Measurements from ENCODE around the gene COA8. TPM values are rescaled to one million over a fixed set of nuclear protein-coding genes. Genes with fewer than 3 reads are reported as not detected.

Gene COA8
- total RNA-seq, 1 donor from 2014 or later: 25.9 TPM

DNA sequence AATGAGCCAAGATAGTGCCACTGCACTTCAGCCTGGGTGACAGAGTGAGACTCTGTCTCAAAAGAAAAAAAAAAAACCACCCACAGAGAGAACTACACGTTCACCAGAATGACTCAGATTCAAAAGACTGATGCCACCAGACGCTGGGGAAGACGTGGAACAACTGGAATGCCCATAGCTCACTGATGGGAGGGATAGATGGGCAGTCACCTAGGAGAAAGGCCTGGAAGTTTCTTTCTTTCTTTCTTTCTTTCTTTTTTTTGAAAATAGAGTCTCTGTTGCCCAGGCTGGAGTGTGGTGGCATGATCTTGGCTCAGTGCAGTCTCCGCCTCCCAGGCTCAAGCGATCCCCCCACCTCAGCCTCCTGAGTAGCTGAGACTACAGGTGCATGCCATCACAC is 56.3 kb downstream of the COA8 start:
- intact Hi-C loops (cut with micrococcal nuclease): no loop called here

DNA sequence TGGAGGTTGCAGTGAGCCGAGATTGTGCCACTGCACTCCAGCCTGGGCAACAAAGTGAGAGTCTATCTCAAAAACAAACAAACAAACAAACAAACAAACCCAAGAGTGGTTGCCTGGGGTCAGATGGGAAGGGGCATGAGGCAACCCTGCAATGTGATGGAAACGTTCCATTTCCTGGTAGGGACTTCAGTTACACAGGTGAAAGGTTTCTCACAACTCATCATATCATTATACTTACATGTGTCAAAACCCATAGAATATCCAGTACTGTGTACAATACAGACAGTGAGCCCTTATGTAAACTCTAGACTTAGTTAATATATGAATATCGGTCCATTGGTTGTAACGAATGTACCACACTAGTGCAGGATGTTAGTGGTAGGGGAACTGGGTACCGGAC is 59.1 kb downstream of the COA8 start:
- intact Hi-C loops (cut with micrococcal nuclease): no loop called here

DNA sequence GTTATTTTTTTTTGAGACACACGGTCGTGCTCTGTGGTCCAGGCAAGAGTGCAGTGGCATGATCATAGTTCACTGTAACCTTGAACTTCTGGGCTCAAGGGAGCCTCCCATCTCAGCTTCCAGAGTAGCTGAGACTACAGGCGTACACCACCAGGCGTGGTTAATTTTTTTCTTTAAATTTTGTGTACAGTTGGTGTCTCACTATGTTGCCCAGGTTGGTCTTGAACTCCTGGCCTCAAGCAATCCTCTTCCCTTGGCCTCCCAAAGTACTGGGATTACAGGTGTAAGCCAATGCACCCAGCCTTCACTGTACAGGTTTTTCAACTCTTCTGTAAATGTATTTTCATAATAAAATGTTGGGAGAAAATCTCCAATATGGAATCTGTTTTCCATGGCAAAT is 60.5 kb downstream of the COA8 start:
- intact Hi-C loops (cut with micrococcal nuclease): no loop called here

DNA sequence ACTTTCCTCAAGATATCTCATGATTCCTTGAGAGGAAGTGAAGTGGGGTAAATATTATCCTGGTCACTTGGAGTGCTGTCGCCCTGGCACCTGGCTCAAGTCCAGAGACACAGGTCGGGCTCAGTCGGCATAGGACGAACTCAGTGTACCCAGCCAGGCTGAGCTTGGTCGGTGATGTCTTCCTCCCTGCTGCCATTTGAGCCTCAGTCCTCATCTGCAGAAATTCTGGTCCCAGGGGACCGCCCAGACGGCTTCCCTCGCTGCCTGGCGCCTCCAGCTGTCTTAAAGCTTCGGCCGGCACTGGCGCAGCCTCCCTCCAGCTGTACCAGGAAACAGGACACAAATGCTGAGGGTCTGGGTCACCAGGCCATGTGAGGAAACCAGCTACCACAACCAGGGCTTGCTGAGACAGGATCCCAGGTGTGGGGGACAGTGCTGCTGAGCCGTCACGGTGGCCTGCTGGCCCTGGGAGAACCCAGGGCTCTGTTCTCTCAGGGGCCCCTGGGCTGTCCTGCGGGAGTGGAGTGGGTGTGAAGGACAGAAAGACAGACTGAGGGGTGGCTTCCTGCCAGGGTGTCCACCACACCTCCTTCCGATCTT is 61.2 kb downstream of the COA8 start:
- intact Hi-C loops (cut with micrococcal nuclease): no loop called here

DNA sequence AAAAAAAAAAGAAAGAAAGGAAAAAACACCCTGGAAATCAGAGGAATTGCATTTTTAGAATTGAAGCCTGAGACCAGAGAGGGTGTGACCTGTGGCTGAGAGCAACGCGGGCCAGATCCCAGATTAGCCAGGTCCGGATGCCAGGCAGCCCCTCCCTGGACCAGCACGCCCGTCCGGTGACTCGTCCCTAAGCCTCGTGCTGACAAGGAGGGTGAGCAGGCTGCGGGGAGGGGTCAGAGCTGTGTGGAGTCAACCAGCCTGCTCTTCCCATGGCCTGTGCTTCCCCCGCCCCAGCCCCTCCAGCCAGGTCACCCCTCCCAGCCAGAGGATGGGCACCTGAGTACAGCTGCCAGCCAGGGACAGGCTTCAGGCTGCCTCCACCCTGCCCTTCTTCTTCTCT is 62.1 kb downstream of the COA8 start:
- intact Hi-C loops (cut with micrococcal nuclease): loop anchor here (5.0 kb wide), 1 partner anchor 63 kb away; the partner anchor contains the start of genes BAG5 and COA8

DNA sequence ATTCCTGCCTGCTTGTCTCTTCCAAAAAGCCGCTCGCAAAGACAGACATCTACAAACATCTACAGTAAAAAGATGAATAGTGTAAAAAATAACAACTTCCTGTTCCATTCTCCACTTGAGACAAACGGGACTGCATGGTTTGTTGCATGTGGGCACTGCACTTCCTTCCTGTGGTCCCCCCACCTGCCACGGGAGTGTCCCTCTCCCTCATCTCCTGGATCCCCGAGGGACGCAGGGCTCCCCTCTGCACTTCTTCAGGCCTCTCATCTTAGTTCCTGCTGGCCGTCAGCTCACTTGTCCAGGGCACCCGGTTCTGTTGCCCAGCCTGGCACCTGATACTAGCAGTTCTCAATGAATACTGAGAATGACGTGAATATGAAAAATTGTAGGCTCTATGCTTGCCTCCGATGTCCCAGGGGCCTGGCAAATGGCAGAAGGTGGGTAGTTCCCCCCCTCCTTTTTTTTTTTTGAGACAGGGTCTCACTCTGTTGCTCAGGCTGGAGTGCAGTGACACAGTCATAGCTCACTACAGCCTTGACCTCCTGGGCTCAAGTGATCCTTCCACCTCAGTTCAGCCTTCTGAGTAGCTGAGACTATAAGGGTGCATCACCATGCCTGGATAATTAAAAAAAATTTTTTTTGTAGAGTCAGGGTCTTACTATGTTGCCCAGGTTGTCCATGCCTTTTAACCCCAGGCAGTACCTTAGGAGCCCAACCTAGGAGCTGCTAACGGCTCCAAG is 62.8 kb downstream of the COA8 start:
- intact Hi-C loops (cut with micrococcal nuclease): loop anchor here (5.0 kb wide), 1 partner anchor 63 kb away; the partner anchor contains the start of genes BAG5 and COA8

DNA sequence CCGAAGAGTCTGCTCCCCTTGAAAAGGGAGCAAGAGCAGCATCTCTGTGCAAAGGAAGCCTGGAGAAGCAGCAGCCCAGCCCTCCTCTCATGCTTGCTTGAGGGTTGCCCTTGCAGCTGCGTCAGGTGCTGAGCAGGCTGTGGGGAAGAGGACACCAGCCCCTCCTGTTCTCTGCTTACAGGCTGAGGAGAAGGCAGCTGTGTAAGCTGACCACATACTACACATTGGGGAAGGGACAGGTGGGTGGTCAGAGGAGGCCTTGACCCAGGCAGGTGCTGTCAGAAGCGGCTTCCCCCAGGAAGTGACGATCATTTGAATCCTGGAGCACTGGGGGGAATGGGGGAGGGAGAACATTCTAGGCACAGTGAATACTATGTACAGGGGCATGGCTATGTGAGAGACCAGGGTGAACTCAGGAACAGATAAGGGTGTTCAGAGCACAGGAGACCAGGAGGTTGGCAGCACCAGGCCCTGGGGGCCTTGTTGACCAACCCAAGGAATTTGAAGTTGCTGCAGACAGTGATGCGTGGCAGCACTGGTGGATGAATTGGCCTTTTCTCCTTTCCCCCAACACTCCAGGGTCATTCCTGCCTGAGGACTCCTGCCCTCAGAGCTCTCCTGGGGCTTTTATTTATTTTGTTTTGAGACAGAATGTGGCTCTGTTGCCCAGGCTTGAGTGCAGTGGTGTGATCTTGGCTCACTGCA is 63.5 kb downstream of the COA8 start:
- intact Hi-C loops (cut with micrococcal nuclease): loop anchor here (5.0 kb wide), 1 partner anchor 64 kb away; the partner anchor contains the start of genes BAG5 and COA8

DNA sequence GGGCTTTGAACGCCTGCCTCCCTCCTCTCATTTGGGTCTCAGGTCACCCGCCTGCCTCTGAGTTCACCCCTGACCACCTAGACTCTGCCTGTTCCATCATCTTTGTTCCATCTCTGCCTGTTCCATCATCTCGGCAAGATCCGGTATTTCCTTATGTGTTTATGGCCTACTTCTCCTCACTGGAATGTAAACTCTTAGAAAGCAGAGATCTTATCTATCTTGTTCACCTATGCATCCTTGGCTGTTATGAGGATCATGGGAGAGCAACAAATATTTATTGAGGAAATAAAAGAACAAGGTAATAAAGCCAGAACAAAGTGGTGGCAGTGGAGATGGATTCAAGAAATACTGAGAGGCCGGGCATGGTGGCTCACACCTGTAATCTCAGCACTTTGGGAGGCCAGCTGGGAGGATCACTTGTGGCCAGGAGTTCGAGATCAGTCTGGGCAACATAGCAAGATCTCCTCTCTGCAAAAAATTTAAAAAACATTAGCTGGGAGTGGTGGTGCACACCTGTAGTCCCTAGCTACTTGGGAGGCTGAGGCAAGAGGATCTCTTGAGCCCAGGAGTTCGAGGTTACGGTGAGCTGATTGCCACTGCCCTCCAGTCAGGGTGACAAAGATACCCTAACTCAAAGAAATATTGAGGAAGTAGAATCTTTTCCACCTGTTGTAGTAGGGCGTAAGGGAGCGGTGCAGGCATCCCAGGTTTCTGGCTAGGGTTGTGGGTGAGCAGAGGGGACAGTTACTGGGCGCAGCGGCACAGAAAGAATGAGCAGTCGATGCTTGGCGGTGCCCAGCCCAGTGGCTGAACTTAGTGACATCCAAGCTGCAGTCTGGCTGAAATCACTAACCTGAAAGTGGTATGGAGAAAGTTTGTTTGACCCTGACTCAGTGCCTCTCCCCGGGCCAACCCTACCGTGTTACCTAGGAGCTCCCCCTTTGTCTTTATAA is 64.6 kb downstream of the COA8 start:
- intact Hi-C loops (cut with micrococcal nuclease): loop anchor here (5.0 kb wide), 1 partner anchor 65 kb away; the partner anchor contains the start of genes BAG5 and COA8

DNA sequence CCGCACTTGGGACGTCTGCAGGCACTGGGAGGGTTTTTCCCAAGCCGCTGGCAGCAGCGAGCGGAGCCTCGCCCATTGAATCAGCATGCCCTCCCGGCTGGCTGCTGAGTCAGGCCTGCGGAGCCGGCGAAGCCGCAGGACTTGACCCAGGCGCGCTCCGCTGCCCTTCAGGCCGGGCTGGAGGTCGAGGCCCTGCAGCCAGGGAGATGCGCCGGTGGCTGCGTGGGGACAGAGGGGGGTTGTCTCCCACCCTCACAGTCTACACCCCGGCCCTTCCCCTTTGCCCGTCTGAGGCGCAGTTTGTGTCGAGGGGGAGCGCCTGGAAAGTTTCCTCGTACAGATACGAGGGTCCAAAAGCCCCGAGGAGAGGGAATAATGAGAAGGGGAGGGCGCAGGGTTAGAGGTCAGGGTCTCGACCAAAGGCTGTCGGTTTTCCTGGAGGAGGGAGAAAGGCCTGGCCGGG is 65.5 kb downstream of the COA8 start:
- intact Hi-C loops (cut with micrococcal nuclease): loop anchor here (5.0 kb wide), 1 partner anchor 66 kb away; the partner anchor contains the start of genes BAG5 and COA8

DNA sequence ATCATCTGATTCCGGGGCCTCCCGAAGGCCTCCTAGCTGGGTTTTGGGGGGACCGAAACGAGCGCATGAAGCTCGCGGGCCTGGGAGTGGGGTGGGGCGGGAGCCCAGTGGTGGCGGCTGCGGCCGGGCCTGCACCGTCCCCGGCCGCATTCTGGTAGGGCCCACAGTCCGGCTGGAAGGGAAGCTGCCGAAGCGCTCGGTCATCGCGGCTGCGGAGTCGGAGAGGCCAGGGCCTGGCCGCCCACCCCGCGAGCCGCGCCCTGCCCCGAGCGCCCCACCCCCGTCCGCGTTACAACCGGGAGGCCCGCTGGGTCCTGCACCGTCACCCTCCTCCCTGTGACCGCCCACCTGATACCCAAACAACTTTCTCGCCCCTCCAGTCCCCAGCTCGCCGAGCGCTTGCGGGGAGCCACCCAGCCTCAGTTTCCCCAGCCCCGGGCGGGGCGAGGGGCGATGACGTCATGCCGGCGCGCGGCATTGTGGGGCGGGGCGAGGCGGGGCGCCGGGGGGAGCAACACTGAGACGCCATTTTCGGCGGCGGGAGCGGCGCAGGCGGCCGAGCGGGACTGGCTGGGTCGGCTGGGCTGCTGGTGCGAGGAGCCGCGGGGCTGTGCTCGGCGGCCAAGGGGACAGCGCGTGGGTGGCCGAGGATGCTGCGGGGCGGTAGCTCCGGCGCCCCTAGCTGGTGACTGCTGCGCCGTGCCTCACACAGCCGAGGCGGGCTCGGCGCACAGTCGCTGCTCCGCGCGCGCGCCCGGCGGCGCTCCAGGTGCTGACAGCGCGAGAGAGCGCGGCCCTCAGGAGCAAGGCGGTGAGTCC is 66.1 kb downstream of the COA8 start, which contains the start of gene KLC1:
Gene KLC1, plus strand, starts transcription at position 528 of the 819 bp plus-strand sequence. CDS start 25,354 bp downstream, outside the sequence.
- intact Hi-C loops (cut with micrococcal nuclease): loop anchor here (1.0 to 5.0 kb wide), 2 partner anchors 67 to 86 kb away; partner anchors contain the start of genes BAG5, COA8, XRCC3 and ZFYVE21

DNA sequence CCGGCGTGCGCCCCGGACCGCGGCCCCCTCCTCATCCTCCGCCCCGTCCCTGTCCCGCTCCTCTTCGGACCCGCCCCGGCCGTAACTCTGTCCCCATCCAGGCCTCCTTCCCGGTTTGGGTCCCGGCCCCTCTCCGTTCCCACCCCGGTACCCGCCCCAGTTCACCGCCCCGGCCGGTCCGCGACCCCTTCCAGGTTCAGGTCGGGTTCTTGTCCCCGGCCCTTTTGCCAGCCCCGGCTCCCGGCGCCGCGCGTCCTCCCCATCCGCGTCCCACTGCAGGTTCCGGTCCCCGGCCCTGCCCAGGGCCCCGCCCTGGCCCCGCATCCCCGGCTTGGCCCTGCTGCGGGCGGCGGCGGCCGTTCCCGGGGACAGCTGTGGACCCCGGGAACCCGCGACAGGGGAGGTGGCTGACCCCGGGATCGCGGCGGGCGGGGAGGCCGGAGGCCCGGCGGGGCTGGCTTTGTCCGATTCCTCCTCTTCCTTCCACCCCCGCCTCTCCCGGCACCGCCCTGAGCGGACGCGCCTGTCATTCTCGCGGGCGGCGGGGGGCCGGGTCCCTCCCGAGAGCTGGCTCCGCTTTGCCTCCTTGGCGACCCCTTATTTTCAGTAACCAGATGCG is 66.9 kb downstream of the COA8 start:
- intact Hi-C loops (cut with micrococcal nuclease): loop anchor here (1.0 to 5.0 kb wide), 2 partner anchors 67 to 86 kb away; partner anchors contain the start of genes BAG5, COA8, XRCC3 and ZFYVE21

DNA sequence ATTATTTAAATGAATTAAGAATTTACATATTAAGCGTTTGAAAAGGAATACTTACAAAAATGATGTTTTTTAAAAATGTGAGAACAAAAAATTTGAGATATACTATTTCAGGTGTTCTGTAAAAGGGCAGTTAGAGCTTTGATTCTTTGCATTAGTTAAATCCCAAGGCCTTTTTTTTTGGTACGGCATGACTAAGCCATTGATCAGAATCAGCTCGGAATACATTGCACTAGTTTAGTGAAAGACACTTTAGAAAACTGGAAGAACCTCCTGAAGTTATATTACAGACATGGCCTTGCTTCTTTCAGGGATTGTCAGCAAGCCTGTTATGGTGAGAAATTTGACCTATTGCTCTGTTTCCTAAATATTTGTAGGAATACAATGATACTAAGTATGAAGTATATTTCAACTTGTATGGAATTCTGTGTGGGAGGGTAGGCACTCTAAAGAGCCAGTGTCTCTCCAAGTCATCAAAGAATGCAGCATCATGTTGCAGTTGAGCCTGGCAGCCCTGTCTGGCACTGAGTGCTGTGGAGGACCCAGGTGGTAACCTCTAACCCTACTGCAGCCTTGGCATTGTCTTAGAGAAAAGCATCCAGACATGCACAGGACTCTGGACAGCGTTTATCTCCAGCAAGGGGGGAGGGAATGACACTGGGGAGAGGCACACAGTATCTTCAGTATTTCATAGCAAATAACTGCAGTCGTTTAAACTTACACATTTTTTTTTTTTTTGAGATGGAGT is 67.8 kb downstream of the COA8 start:
- intact Hi-C loops (cut with micrococcal nuclease): no loop called here

DNA sequence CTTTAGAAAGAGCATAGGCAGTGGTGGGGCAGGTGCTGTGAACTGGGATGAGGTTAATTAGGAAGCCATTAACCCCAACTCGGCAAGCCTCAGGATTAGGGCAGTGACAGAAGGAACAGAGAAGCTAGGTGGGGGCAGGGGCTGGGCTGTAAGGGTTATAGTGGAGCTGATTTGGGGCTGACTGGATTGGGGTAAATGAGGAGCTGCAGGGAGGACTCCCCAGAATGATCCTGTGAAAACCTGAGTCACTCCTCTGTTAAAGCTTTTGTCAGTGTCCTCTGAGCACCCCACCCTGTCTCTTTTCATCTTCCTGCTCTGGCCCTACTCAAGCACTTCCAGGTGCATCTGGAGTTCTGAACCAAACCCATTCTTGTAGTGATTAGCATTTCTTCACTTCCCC is 70.6 kb downstream of the COA8 start:
- intact Hi-C loops (cut with micrococcal nuclease): no loop called here

DNA sequence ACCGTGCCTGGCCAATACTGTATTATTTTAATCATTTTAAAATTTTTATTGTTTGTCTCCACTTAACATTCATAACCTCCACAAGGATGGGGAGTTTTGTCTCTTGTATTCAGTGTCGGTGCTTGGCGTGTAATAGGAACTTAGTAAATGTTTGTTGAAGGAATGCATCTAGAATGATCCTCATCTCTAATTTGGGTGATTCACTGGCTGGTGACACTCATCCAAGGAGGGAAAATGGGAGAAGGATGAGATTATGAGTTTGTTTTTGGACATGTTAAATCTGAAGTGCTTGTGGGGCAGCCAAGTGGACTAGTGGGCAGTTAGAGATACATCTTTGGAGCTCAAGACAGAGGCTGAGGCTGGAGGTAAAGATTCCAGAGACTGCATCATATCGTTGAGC is 71.4 kb downstream of the COA8 start:
- intact Hi-C loops (cut with micrococcal nuclease): no loop called here

DNA sequence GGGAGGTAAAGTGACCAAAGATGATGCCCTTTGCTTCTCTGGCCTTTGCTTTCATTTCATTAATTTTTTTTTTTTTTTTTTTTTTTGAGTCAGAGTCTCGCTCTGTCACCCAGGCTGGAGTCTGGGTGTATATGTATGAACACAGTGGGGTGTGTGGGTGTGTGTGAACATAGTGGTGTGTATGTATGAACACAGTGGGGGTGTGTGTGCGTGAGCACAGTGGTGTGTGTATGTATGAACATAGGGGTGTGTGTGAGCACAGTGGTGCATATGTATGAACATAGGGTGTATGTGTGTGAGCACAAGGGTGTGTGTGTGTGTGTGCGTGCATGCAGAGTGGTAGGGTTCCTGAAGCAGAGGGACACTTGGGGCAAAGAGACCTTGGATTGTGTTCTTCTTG is 75.8 kb downstream of the COA8 start:
- intact Hi-C loops (cut with micrococcal nuclease): no loop called here
